Measurements from ENCODE around the gene ARID3B. TPM values are rescaled to one million over a fixed set of nuclear protein-coding genes. Genes with fewer than 3 reads are reported as not detected.

ARID3B gene
- total and polyA plus RNA-seq, 2 of the 13 experiments (the other 11 are each of a cell fraction or from before 2014, with no cell fraction given), result 5.3 to 12.8 TPM

GRCh38 chr15:74641151-74641550 lies 100.1 kb downstream of the ARID3B start:
- no peak for FAIRE-seq
- H3K27ac ChIP-seq (ENCODE audit: extremely low read length, insufficient read depth, low read length), result no peak overlapping the region
- POLR2A ChIA-PET, result no interaction called here

More at GRCh38 chr15:74641151-74641550, 100.1 kb downstream of the ARID3B start:
- CTCF ChIA-PET (ENCODE audit: low intra/inter-chr PET ratio, low total read pairs), result no interaction called here
- no peak overlapping the region for H2AFZ ChIP-seq (ENCODE audit: low read length)
- H3K9me3 ChIP-seq (ENCODE audit: low read length), result no peaks in the 10 kb centered on the region
- no peak overlapping the region for H3K4me3 ChIP-seq (replicated peaks in 1 of 3; ENCODE audit: insufficient read depth in 1 of 3, low read depth in 2 of 3, low read length in 3 of 3)
- peaks cover 23 to 76% of the 10 kb centered on the region in 2 experiments; a peak in 4 of 5 replicates for H3K36me3 ChIP-seq (replicated peaks in 1 of 2; ENCODE audit: control insufficient read depth in 1 of 2, insufficient read depth in 2 of 2, low read length in 2 of 2)
- H3K79me2 ChIP-seq (ENCODE audit: insufficient read depth, low read length), result peaks cover 2% of the 10 kb centered on the region
- BruUV-seq (replicated peaks), result no TSS peak
- H3K27me3 ChIP-seq (ENCODE audit: control insufficient read depth in 1 of 2, insufficient read depth in 2 of 2, low read length in 2 of 2), result no peaks in the 10 kb centered on the region
- TF ChIP-seq MIXL1 (CRISPR knock-in tag; IDR thresholded peaks at IDR 0.05), result no peak
- no peak for TF ChIP-seq POLR2AphosphoS5 (IDR thresholded peaks at IDR 0.05; ENCODE audit: low read depth, low read length)
- TF ChIP-seq ZNF607 (CRISPR knock-in tag; IDR thresholded peaks at IDR 0.05; ENCODE audit: borderline replicate concordance), result no peak
- TF ChIP-seq DMTF1 (CRISPR knock-in tag; IDR thresholded peaks at IDR 0.05), result no peak
- TF ChIP-seq TBL1XR1 (IDR thresholded peaks at IDR 0.05; ENCODE audit: borderline replicate concordance, low read length, partially characterized antibody), result no peak
- no peak for TF ChIP-seq TRIM24 (CRISPR knock-in tag; IDR thresholded peaks at IDR 0.05)
- TF ChIP-seq HNRNPL (IDR thresholded peaks at IDR 0.05; ENCODE audit: low read depth, low read length), result no peak
- no peak for TF ChIP-seq EP300 (IDR thresholded peaks at IDR 0.05; ENCODE audit: low read depth in 2 of 2, low read length in 2 of 2)
- TF ChIP-seq EP300 (CRISPR knock-in tag; IDR thresholded peaks at IDR 0.05; ENCODE audit: borderline replicate concordance), result no peak
- no peak for TF ChIP-seq THAP11 (CRISPR knock-in tag; IDR thresholded peaks at IDR 0.05)
- no peak for TF ChIP-seq ZNF441 (CRISPR knock-in tag; IDR thresholded peaks at IDR 0.05; ENCODE audit: borderline replicate concordance)
- TF ChIP-seq YEATS2 (CRISPR knock-in tag; IDR thresholded peaks at IDR 0.05; ENCODE audit: borderline replicate concordance), result no peak
- TF ChIP-seq NCOA2 (CRISPR knock-in tag; IDR thresholded peaks at IDR 0.05), result no peak
- TF ChIP-seq PBX2 (CRISPR knock-in tag; IDR thresholded peaks at IDR 0.05), result no peak
- TF ChIP-seq ZBTB34 (CRISPR knock-in tag; IDR thresholded peaks at IDR 0.05), result no peak
- no peak for TF ChIP-seq ZNF280B (CRISPR knock-in tag; IDR thresholded peaks at IDR 0.05; ENCODE audit: borderline replicate concordance)
- no peak for TF ChIP-seq ZNF580 (CRISPR knock-in tag; IDR thresholded peaks at IDR 0.05; ENCODE audit: borderline replicate concordance, low read depth)
- no peak overlapping the region for H3K4me2 ChIP-seq (ENCODE audit: low read depth, low read length)
- DNase-seq (ENCODE audit: low spot score), result no peak
- H3K4me1 ChIP-seq (ENCODE audit: insufficient read depth, low read length), result no peaks in the 10 kb centered on the region
- no peak for ATAC-seq
- 98% methylated on average over 1 of the region's 1 CpG for WGBS (ENCODE audit: low lambda C conversion rate)
- in situ Hi-C loops (cut with HindIII; ENCODE audit: extremely low pct_ligation_motif_present, low pct_unique_long_range_greater_than_20kb), result no loop called here
- H3K9ac ChIP-seq (ENCODE audit: insufficient read depth, low read depth, low read length), result no peak overlapping the region
- intact Hi-C loops (cut with micrococcal nuclease; ENCODE audit: unreplicated experiment), result no loop called here
- H4K20me1 ChIP-seq (ENCODE audit: insufficient read depth, low read length), result no peaks in the 10 kb centered on the region

All from HepG2 (cell line).